Heart left ventricle (tissue), 13 donors: ENCODE measurements around the gene PGBD5.

Experiments
- POLR2A ChIP-seq, 2 donors: fragments of 450-650 bp; IDR thresholded peaks; one replicate each; pipeline ENCODE4 v1.6.1; 2017; ENCODE audit warnings: antibody characterized with exemption in 2 of 2, mild to moderate bottlenecking in 2 of 2, moderate library complexity in 2 of 2
- TF ChIP-seq, protein P1 (sequence below), 12 donors: fragments of 200-600 bp; sonication (generic) in 4 of 12; IDR thresholded peaks; one replicate each; pipeline versions ENCODE4 v1.5.0 to v1.8.0; 2018 to 2022; ENCODE audit warnings: antibody characterized with exemption in 12 of 12, mild to moderate bottlenecking in 5 of 12
- donor health status: ischemic (EF 13 %, LVEDD 7.1; RV severe dilation, severe dysfunction).
- donor health status: DM: no; HTN: yes; CAD: no.
- donor health status: DM: no; HTN: no; CAD: no.
- donor health status: ischemic (EF 25% LVEDD 6.9; RV normal size, moderate dysfunction).
- donor health status: ischemic (EF 25% LVEDD 5.7; RV mildly dilated, moderate dysfunction).
- donor health status: ischemic (EF 35%, LVEDD 5.7; RV mildly dilated, moderate dysfunction).
- donor health status: nonischemic (EF 11% LVEDD 7.7; RV severe dilation, severe dysfunction).
- donor health status: DM: yes; HTN: yes; CAD: no.
- donor health status: PGD.
- donor health status: ischemic (EF 29% LVEDD 5.4; RV normal size, mild dysfunction).
- donor health status: nonischemic (EF 23%, LVEDD 6.1; RV moderate dilation, normal function).

GRCh38 chr1:230293390-230293700, 132.8 kb downstream of the PGBD5 start:
- TF ChIP-seq, protein P1, sequence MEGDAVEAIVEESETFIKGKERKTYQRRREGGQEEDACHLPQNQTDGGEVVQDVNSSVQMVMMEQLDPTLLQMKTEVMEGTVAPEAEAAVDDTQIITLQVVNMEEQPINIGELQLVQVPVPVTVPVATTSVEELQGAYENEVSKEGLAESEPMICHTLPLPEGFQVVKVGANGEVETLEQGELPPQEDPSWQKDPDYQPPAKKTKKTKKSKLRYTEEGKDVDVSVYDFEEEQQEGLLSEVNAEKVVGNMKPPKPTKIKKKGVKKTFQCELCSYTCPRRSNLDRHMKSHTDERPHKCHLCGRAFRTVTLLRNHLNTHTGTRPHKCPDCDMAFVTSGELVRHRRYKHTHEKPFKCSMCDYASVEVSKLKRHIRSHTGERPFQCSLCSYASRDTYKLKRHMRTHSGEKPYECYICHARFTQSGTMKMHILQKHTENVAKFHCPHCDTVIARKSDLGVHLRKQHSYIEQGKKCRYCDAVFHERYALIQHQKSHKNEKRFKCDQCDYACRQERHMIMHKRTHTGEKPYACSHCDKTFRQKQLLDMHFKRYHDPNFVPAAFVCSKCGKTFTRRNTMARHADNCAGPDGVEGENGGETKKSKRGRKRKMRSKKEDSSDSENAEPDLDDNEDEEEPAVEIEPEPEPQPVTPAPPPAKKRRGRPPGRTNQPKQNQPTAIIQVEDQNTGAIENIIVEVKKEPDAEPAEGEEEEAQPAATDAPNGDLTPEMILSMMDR (IDR thresholded peaks at IDR 0.05): no peak
- TF ChIP-seq POLR2A (IDR thresholded peaks at IDR 0.05): no peak
